ENCODE measurements around the gene STRADB. TPM values are rescaled to one million over a fixed set of nuclear protein-coding genes. Genes with fewer than 3 reads are reported as not detected.

STRADB gene
- total RNA-seq, 1 donor from 2014 or later = 42.2 TPM

- H3K9me3 Mint-ChIP-seq = no peaks in the 10 kb centered on the region
- no peak for DNase-seq (ENCODE audit: low read depth, low spot score)
- H3K27ac Mint-ChIP-seq (ENCODE audit: unreplicated experiment) = peak overlapping the region; percentile 31
- H3K36me3 Mint-ChIP-seq (ENCODE audit: low read depth) = peaks cover 2% of the 10 kb centered on the region
- TF ChIP-seq CTCF (conservative IDR thresholded peaks at IDR 0.05) = no peak
- peaks cover 12% of the 10 kb centered on the region for H3K4me1 Mint-ChIP-seq
- no peak overlapping the region for H3K4me3 Mint-ChIP-seq
- no peaks in the 10 kb centered on the region for H3K27me3 Mint-ChIP-seq (ENCODE audit: low read depth)
Measured at GRCh38 chr2:201404699-201405280, 46.8 kb upstream of the STRADB start.

- H3K4me1 Mint-ChIP-seq = peaks cover 12% of the 10 kb centered on the region
- peaks cover 3% of the 10 kb centered on the region for H3K36me3 Mint-ChIP-seq (ENCODE audit: low read depth)
- H3K9me3 Mint-ChIP-seq = peaks cover under 1% of the 10 kb centered on the region
- no peak overlapping the region for H3K4me3 Mint-ChIP-seq
- no peak overlapping the region for H3K27ac Mint-ChIP-seq (ENCODE audit: unreplicated experiment)
- no peak for TF ChIP-seq CTCF (conservative IDR thresholded peaks at IDR 0.05)
- DNase-seq (ENCODE audit: low read depth, low spot score) = no peak
- H3K27me3 Mint-ChIP-seq (ENCODE audit: low read depth) = no peaks in the 10 kb centered on the region
Measured at GRCh38 chr2:201406077-201406662, 45.4 kb upstream of the STRADB start.

- TF ChIP-seq CTCF (conservative IDR thresholded peaks at IDR 0.05) = no peak
- no peak for DNase-seq (ENCODE audit: low read depth, low spot score)
- Mint-ChIP-seq H3K36me3 (ENCODE audit: low read depth) (peaks cover 8% of the 10 kb centered on the region), H3K27ac (ENCODE audit: unreplicated experiment) (no peak overlapping the region), H3K9me3 (peaks cover 5% of the 10 kb centered on the region), H3K4me3 (no peak overlapping the region), H3K27me3 (ENCODE audit: low read depth) (no peaks in the 10 kb centered on the region), H3K4me1 (peaks cover 12% of the 10 kb centered on the region)
Measured at GRCh38 chr2:201407265-201407664, 44.3 kb upstream of the STRADB start.

- no peaks in the 10 kb centered on the region for H3K27me3 Mint-ChIP-seq (ENCODE audit: low read depth)
- H3K4me1 Mint-ChIP-seq = peaks cover 9% of the 10 kb centered on the region
- H3K36me3 Mint-ChIP-seq (ENCODE audit: low read depth) = peaks cover 8% of the 10 kb centered on the region
- H3K9me3 Mint-ChIP-seq = peaks cover 5% of the 10 kb centered on the region
- DNase-seq (ENCODE audit: low read depth, low spot score) = no peak
- TF ChIP-seq CTCF (conservative IDR thresholded peaks at IDR 0.05) = no peak
- no peak overlapping the region for H3K27ac Mint-ChIP-seq (ENCODE audit: unreplicated experiment)
- H3K4me3 Mint-ChIP-seq = no peak overlapping the region
Measured at GRCh38 chr2:201408931-201409330, 42.6 kb upstream of the STRADB start.

- H3K27me3 Mint-ChIP-seq (ENCODE audit: low read depth) = no peaks in the 10 kb centered on the region
- no peak overlapping the region for H3K4me3 Mint-ChIP-seq
- H3K4me1 Mint-ChIP-seq = no peaks in the 10 kb centered on the region
- peaks cover 6% of the 10 kb centered on the region for H3K36me3 Mint-ChIP-seq (ENCODE audit: low read depth)
- DNase-seq (ENCODE audit: low read depth, low spot score) = no peak
- H3K9me3 Mint-ChIP-seq = peaks cover 5% of the 10 kb centered on the region
- H3K27ac Mint-ChIP-seq (ENCODE audit: unreplicated experiment) = no peak overlapping the region
- no peak for TF ChIP-seq CTCF (conservative IDR thresholded peaks at IDR 0.05)
Measured at GRCh38 chr2:201411421-201411820, 40.1 kb upstream of the STRADB start.

Measured in neural crest cell (in vitro differentiated cells).